ENCODE results near the gene SLC47A1. TPM values are rescaled to one million over a fixed set of nuclear protein-coding genes. Genes with fewer than 3 reads are reported as not detected.

Gene SLC47A1
- polyA plus RNA-seq, 1 donor (not counting 4 experiments of a cell fraction or from before 2014, with no cell fraction given) = 0.07 TPM

DNA sequence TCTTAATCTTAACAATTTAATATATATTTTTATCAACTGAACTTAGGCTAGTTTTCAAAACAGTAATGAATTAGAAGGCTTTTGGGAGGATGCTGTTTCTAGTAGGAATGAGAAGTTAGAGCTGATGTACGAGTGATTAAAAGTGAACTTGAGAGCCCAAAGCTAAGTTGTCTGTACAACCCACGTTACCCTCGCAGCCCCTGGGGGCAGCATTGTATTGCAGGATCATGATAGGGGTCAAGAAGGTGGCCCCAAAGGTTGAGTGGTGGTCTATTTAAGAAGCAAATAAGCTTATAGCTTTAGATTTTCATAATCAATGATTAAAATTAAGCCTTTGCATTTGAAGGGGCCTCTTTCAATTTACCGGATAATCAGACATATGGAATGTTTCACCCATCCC, 81.2 kb downstream of the SLC47A1 start:
- H2AFZ ChIP-seq (ENCODE audit: control insufficient read depth, low read length) = no peak overlapping the region
- dilution Hi-C loops (cut with MboI; ENCODE audit: extremely low pct_ligation_motif_present, low sequenced_read_pairs) = no loop called here

DNA sequence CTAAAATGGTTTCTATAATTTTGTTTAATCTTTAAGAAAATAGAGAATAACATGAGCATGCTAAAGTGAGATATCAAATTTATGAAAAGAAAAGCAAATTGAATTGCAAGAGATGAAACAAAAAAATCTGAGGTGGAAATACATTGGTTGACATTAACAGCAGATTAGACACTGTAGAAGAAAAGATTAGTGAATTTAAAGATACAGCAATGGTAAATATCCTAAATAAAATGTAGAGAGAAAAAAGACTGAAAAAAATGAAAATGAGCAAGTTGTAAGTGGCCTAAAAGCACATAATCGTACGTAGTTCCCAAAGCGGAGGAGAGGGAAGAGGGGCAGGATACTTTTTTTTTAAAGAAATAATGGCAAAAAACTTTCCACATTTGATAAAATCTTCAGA, 84.4 kb downstream of the SLC47A1 start:
- H3K9ac ChIP-seq (ENCODE audit: control insufficient read depth, extremely low read depth, insufficient read depth, low read length) = no peak overlapping the region
- DNase-seq (ENCODE audit: low read depth, low spot score) = no peak
- H3K27ac ChIP-seq (ENCODE audit: control insufficient read depth, insufficient read depth, low read length) = no peak overlapping the region
- no peaks in the 10 kb centered on the region for H3K27me3 ChIP-seq (ENCODE audit: control insufficient read depth, extremely low read depth, insufficient read depth, low read length)
- no peaks in the 10 kb centered on the region for H3K9me1 ChIP-seq (ENCODE audit: control insufficient read depth, extremely low read depth, insufficient read depth, low read length)
- no peak overlapping the region for H3K4me3 ChIP-seq (ENCODE audit: control insufficient read depth in 2 of 3, extremely low read depth in 1 of 3, insufficient read depth in 2 of 3, low read depth in 1 of 3, low read length in 3 of 3)
- no peak overlapping the region for H2AFZ ChIP-seq (ENCODE audit: control insufficient read depth, low read length)
- dilution Hi-C loops (cut with MboI; ENCODE audit: extremely low pct_ligation_motif_present, low sequenced_read_pairs) = no loop called here
- no peaks in the 10 kb centered on the region for H3K4me1 ChIP-seq (ENCODE audit: control insufficient read depth, extremely low read depth, insufficient read depth, low read length)
- TF ChIP-seq, protein P1, sequence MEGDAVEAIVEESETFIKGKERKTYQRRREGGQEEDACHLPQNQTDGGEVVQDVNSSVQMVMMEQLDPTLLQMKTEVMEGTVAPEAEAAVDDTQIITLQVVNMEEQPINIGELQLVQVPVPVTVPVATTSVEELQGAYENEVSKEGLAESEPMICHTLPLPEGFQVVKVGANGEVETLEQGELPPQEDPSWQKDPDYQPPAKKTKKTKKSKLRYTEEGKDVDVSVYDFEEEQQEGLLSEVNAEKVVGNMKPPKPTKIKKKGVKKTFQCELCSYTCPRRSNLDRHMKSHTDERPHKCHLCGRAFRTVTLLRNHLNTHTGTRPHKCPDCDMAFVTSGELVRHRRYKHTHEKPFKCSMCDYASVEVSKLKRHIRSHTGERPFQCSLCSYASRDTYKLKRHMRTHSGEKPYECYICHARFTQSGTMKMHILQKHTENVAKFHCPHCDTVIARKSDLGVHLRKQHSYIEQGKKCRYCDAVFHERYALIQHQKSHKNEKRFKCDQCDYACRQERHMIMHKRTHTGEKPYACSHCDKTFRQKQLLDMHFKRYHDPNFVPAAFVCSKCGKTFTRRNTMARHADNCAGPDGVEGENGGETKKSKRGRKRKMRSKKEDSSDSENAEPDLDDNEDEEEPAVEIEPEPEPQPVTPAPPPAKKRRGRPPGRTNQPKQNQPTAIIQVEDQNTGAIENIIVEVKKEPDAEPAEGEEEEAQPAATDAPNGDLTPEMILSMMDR (optimal IDR thresholded peaks at IDR 0.05 in 1 of 3, IDR thresholded peaks at IDR 0.05 in 1 of 3, conservative IDR thresholded peaks at IDR 0.05 in 1 of 3; ENCODE audit: extremely low read depth in 1 of 3, insufficient read depth in 2 of 3, low read length in 3 of 3) = no peak
- no peak for TF ChIP-seq EZH2 (IDR thresholded peaks at IDR 0.05; ENCODE audit: low read length)
- no peaks in the 10 kb centered on the region for H3K36me3 ChIP-seq (ENCODE audit: control insufficient read depth in 2 of 2, extremely low read depth in 1 of 2, insufficient read depth in 2 of 2, low read length in 2 of 2)
- no peaks in the 10 kb centered on the region for H3K79me2 ChIP-seq (ENCODE audit: control insufficient read depth, insufficient read depth, low read length)
- H3K4me2 ChIP-seq (ENCODE audit: control insufficient read depth, extremely low read depth, insufficient read depth, low read depth, low read length) = no peak overlapping the region
- peaks cover 7% of the 10 kb centered on the region for H3K9me3 ChIP-seq (ENCODE audit: control insufficient read depth, low read depth, low read length)
- no peaks in the 10 kb centered on the region for H4K20me1 ChIP-seq (ENCODE audit: control insufficient read depth, extremely low read depth, insufficient read depth, low read length)
- FAIRE-seq = no peak

More for the DNA sequence above, 81.2 kb downstream of the SLC47A1 start:
- peaks cover 7% of the 10 kb centered on the region for H3K9me3 ChIP-seq (ENCODE audit: control insufficient read depth, low read depth, low read length)
- H3K4me1 ChIP-seq (ENCODE audit: control insufficient read depth, extremely low read depth, insufficient read depth, low read length) = no peaks in the 10 kb centered on the region
- no peak overlapping the region for H3K4me3 ChIP-seq (ENCODE audit: control insufficient read depth in 2 of 3, extremely low read depth in 1 of 3, insufficient read depth in 2 of 3, low read depth in 1 of 3, low read length in 3 of 3)
- H4K20me1 ChIP-seq (ENCODE audit: control insufficient read depth, extremely low read depth, insufficient read depth, low read length) = no peaks in the 10 kb centered on the region
- no peaks in the 10 kb centered on the region for H3K79me2 ChIP-seq (ENCODE audit: control insufficient read depth, insufficient read depth, low read length)
- H3K9me1 ChIP-seq (ENCODE audit: control insufficient read depth, extremely low read depth, insufficient read depth, low read length) = no peaks in the 10 kb centered on the region
- no peak overlapping the region for H3K9ac ChIP-seq (ENCODE audit: control insufficient read depth, extremely low read depth, insufficient read depth, low read length)
- no peaks in the 10 kb centered on the region for H3K27me3 ChIP-seq (ENCODE audit: control insufficient read depth, extremely low read depth, insufficient read depth, low read length)
- no peak for FAIRE-seq
- no peak overlapping the region for H3K4me2 ChIP-seq (ENCODE audit: control insufficient read depth, extremely low read depth, insufficient read depth, low read depth, low read length)
- no peaks in the 10 kb centered on the region for H3K36me3 ChIP-seq (ENCODE audit: control insufficient read depth in 2 of 2, extremely low read depth in 1 of 2, insufficient read depth in 2 of 2, low read length in 2 of 2)
- H3K27ac ChIP-seq (ENCODE audit: control insufficient read depth, insufficient read depth, low read length) = no peak overlapping the region
- DNase-seq (ENCODE audit: low read depth, low spot score) = no peak
- TF ChIP-seq, protein P1 (optimal IDR thresholded peaks at IDR 0.05 in 1 of 3, IDR thresholded peaks at IDR 0.05 in 1 of 3, conservative IDR thresholded peaks at IDR 0.05 in 1 of 3; ENCODE audit: extremely low read depth in 1 of 3, insufficient read depth in 2 of 3, low read length in 3 of 3) = no peak
- TF ChIP-seq EZH2 (IDR thresholded peaks at IDR 0.05; ENCODE audit: low read length) = no peak
